COR-L47 (cell line): ENCODE data around the gene ST6GAL1.

ENCODE experiments used
- DNase-seq: peaks from one replicate; lab custom pipeline; 2025; lab: John Stamatoyannopoulos, UW

ST6GAL1 gene

DNA sequence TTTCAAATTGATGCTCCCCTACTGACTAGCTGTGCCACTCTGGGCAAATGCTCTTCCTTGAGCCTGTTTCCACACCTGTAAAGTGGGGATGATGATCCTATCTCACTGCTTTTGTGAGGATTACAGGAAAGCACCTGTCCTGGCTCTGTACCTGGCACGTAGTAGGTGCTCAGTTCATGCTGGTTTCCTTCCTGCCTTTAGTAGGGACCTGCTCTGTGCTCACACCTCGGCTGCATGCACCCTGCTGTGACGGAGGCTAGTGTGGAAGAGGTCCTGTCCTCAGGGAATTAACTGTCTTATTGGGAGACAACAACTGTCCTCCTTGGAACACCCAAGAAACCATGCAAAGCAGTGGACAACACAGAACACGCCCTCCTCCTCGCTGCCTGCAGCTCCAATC lies 147.2 kb downstream of the ST6GAL1 start:
- no peak for DNase-seq

DNA sequence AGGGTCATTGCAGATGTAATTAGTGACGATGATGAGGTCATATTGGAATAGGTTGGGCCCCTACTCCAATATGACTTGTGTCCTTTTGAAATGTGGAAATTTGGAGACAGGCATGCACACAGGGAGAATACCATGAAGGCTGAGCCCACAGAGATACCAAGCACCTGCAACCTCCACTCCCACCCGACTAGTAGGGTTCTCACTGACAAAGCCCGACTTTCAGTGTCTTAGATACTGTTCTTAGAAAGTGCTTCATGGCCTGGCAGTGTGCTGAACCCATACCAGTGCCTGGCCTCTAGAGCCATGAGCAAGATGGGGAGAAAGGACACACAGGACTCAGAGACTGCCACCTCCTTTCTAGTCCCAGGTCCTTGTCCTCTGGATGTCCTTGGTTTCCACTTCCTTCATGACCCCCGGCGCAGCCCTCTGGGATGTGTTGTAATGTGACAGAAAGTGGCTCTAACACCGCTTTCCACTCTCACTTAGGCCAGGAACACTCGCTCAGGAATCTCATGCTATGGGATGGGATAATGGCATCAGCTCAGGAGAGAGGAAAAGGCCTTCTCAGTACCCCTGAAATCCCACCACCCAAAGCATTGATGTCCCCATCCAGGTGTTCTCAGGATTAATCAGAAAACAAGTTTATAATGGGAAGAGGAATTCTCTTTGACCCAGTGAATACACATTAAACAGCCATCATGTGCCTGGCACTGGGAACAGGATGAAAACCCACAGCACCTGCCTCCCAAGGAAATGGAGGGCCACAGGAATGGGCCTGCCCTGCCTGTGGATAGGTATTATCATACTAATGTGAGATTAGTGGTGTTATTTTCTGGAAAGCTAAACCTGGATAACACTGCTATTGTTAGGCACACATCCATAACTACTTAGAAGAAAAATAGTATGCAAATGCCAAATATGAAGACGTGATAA lies 149.0 kb downstream of the ST6GAL1 start:
- no peak for DNase-seq

GRCh38 chr3:187080799-187081450 lies 150.6 kb downstream of the ST6GAL1 start:
- DNase-seq, result no peak

GRCh38 chr3:187082758-187083375 lies 152.5 kb downstream of the ST6GAL1 start:
- no peak for DNase-seq

DNA sequence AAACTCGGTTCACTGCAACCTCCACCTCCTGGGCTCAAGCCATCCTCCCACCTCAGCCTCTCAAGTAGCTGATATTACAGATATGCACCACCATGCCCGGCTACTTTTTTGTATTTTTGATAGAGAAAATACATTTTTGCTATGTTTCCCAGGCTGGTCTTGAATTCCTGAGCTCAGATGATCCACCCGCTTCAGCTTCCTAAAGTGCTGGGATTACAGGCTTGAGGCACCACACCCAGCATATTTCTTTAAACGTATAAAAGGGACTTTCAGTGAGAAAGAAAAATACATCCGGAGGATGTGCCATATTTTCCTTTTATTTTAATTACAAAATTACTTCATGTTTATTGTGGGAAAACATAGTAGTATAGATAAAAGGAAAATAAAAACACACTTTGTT lies 153.8 kb downstream of the ST6GAL1 start:
- no peak for DNase-seq

DNA sequence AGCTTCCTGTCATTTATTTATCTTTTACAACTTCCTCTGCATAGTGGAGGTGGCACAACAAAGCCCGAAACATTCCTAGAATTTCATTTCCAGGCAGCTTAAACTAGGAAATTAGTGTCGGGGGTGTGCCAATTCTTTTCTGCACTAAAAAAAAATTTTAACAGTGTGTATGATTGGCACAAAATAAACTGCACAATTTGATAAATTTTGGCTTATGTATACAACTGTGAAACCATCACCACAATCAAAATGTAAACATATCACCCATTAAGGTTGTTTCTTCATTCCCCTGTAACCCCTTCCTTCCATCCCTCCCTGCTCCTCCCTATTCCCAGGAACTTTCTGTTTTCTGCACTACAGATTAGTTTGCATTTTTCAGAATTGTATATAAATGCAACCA lies 154.3 kb downstream of the ST6GAL1 start:
- DNase-seq, result no peak

DNA sequence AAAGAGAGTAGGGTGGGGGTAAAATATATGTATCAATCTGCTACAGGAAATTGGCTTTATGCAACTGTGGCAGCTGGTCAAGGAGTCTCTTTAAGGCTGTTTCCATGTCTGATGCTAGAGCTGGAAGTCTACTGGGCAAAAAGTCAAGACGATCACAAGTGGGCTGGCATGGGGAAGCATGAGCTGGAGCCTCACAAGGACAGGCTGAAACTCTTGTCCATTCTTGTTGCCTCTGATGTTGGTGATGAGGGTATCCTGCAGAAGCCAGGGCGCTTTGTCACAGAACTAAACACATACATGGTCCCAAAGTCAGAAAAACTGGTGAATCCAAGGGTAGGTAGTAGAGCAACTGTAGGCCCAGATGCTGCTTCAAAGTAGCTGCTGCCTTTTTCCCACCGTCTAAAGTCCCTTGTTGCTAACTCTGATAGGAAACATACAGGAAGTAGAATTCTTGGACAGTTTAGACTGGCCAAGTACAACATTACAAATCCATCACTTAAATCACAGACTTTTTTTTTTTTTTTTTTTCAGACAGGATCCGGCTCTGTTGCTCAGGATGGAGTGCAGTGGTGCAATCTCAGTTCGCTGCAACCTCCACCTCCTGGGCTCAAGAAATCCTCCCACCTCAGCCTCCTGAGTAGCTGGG lies 154.8 kb downstream of the ST6GAL1 start:
- no peak for DNase-seq

- no peak for DNase-seq
Measured at GRCh38 chr3:187085933-187086332, 155.6 kb downstream of the ST6GAL1 start.

- no peak for DNase-seq
Measured at GRCh38 chr3:187086831-187087230, 156.5 kb downstream of the ST6GAL1 start.

- no peak for DNase-seq
Measured at GRCh38 chr3:187088701-187089100, 158.4 kb downstream of the ST6GAL1 start.

GRCh38 chr3:187093320-187093719 lies 163.0 kb downstream of the ST6GAL1 start:
- DNase-seq, result no peak

GRCh38 chr3:187098923-187099512 lies 168.7 kb downstream of the ST6GAL1 start:
- no peak for DNase-seq

- no peak for DNase-seq
Measured at GRCh38 chr3:187101184-187102072, 171.1 kb downstream of the ST6GAL1 start.

DNA sequence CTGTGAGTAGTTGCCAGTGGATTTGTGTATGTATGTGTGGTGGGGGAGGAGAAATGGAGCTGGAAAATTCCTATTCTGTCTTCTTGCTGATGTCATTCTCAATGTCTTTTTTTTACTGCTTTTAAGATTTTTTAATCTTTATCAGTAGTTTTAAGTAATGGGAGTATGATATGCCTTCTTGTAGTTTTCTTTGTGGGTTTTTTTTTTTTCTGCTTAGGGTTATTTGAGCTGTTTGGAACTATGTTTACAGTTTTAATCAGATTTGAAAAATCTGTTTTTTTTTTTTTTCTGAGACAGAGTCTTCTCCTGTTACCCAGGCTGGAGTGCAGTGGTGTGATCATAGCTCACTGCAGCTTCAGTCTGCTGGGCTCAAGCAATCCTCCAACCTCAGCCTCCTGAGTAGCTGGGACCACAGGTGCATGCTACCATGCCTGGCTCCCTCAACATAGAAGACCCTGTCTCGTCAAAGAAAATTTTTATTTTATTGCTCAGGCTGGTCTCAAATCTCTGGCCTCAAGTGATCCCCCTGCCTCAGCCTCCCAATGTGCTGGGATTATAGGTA lies 171.8 kb downstream of the ST6GAL1 start:
- no peak for DNase-seq

DNA sequence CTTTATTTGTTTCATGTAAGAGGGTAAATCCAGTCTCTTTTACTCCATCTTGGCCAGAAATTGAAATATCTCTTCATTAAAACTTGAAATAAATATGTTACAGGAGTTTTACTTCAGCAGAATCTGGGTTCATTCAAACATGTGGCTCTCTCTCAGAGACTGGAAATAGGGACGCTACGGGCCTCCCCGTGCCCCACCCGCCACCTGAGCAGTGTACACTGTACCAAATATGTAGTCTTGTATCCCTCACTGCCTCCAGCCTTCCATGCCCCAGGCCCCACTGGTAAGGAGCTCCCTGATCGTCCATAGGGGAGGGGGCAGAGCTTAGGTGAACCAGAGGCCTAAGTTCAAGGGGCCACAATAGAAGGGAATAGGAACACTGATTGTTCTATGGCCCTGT lies 172.9 kb downstream of the ST6GAL1 start:
- DNase-seq, result no peak

GRCh38 chr3:187104342-187104741 lies 174.0 kb downstream of the ST6GAL1 start:
- DNase-seq, result no peak

DNA sequence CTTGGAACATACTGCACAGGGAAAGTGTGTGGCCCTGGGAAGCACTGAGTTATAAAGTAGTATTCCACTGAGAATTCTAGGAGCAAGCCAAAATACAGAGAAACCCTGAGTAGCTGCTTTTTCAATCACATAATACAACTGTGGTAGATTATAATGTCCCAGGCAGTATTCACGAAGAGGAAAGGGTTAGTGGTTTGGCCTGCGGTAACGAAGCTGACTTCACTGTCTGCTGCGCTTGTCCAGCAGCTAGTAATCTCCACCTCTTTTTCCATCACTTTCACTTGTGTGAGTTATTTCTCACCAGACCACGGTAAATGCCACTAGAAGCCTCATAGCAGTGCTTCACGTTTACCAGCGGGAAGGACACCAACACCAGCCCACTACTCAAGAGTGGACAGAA lies 174.6 kb downstream of the ST6GAL1 start:
- no peak for DNase-seq

DNA sequence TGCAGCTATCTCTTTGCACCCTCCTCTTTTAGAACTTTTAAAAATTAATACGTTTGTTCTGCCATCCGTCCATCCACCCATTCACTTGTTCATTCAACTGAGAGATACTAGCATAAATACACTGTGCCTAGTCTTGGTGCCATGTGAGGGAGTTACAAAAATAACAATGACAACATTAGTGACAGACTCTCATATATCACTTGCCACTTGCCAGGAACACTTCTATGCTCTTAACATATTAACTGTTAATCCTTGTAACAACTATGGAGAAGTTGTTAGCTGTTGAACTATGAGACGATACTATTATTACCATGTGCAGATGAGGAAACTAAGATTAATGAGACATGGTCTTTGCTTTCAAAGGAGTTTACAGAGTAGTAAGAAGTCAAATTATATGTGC lies 175.4 kb downstream of the ST6GAL1 start:
- no peak for DNase-seq

- no peak for DNase-seq
Measured at GRCh38 chr3:187107989-187108388, 177.7 kb downstream of the ST6GAL1 start.

- DNase-seq, result no peak
Measured at GRCh38 chr3:187110156-187110555, 179.8 kb downstream of the ST6GAL1 start.
